Liver (tissue), 9 donors: Measurements from ENCODE around the gene LRP5. TPM values are rescaled to one million over a fixed set of nuclear protein-coding genes. Genes with fewer than 3 reads are reported as not detected.

ENCODE experiments used
- DNase-seq: peaks from one replicate; pipeline ENCODE4 v3.0.0-alpha.2; 2017; ENCODE audit warnings: low spot score
- H3K27ac ChIP-seq, 2 donors: one replicate each; pipeline ENCODE4 v1.7.0; 2013; ENCODE audit warnings: inconsistent platforms in 2 of 2, low read length in 2 of 2, control low read depth in 1 of 2, low read depth in 1 of 2, mild to moderate bottlenecking in 1 of 2
- H3K27me3 ChIP-seq, 4 donors: one replicate each; pipeline versions ENCODE4 v1.6.1 to v1.7.0; 2013; ENCODE audit warnings: low read length in 3 of 4, inconsistent platforms in 1 of 4, mild to moderate bottlenecking in 1 of 4, moderate library complexity in 1 of 4; ENCODE audit not compliant: control insufficient read depth in 4 of 4, insufficient read depth in 4 of 4
- H3K36me3 ChIP-seq, 4 donors: one replicate each; pipeline versions ENCODE4 v1.6.1 to v1.7.0; 2013; ENCODE audit warnings: low read length in 3 of 4, mild to moderate bottlenecking in 3 of 4, low read depth in 1 of 4, moderate library complexity in 1 of 4; ENCODE audit not compliant: control insufficient read depth in 4 of 4, insufficient read depth in 3 of 4
- H3K4me1 ChIP-seq, 4 donors: one replicate each; pipeline versions ENCODE4 v1.6.1 to v1.7.0; 2013; ENCODE audit warnings: low read length in 3 of 4, mild to moderate bottlenecking in 3 of 4, moderate library complexity in 1 of 4; ENCODE audit not compliant: control insufficient read depth in 4 of 4, insufficient read depth in 4 of 4
- H3K4me3 ChIP-seq, 3 donors: one replicate each; pipeline versions ENCODE4 v1.6.1 to v1.7.0; 2013; ENCODE audit warnings: low read length in 3 of 3, control low read depth in 1 of 3, low read depth in 1 of 3, mild to moderate bottlenecking in 1 of 3
- H3K9ac ChIP-seq, 2 donors: one replicate each; pipeline ENCODE4 v1.7.0; 2013; ENCODE audit warnings: low read length in 2 of 2, mild to moderate bottlenecking in 2 of 2, moderate library complexity in 2 of 2, control low read depth in 1 of 2, low read depth in 1 of 2
- H3K9me3 ChIP-seq, 4 donors: one replicate each; pipeline versions ENCODE4 v1.6.1 to v1.7.0; 2013; ENCODE audit warnings: low read length in 3 of 4; ENCODE audit not compliant: control insufficient read depth in 4 of 4
- EGR1 ChIP-seq, 2 donors: IDR thresholded peaks; 2 replicates each; pipeline ENCODE4 v1.6.1; 2016 to 2018; ENCODE audit warnings: antibody characterized with exemption in 2 of 2, low read depth in 2 of 2
- GABPA ChIP-seq, 2 donors: IDR thresholded peaks in 1 of 2; conservative IDR thresholded peaks in 1 of 2; 2 replicates each; pipeline ENCODE4 v1.6.1; 2016; ENCODE audit warnings: antibody characterized with exemption in 2 of 2, mild to moderate bottlenecking in 1 of 2, moderate library complexity in 1 of 2
- HNF4A ChIP-seq, 2 donors: conservative IDR thresholded peaks; 2 replicates each; pipeline ENCODE4 v1.6.1; 2016; ENCODE audit warnings: antibody characterized with exemption in 2 of 2, mild to moderate bottlenecking in 2 of 2
- JUND ChIP-seq, 2 donors: IDR thresholded peaks; 2 replicates each; pipeline ENCODE4 v1.6.1; 2016; ENCODE audit warnings: antibody characterized with exemption in 2 of 2
- NR2F2 ChIP-seq: IDR thresholded peaks from 2 replicates; pipeline ENCODE4 v1.6.1; 2016; ENCODE audit warnings: antibody characterized with exemption
- RAD21 ChIP-seq, 2 donors: IDR thresholded peaks; 2 replicates each; pipeline ENCODE4 v1.6.1; 2016; ENCODE audit warnings: antibody characterized with exemption in 2 of 2, mild to moderate bottlenecking in 2 of 2
- RXRA ChIP-seq, 2 donors: IDR thresholded peaks; 2 replicates each; pipeline ENCODE4 v1.6.1; 2017 to 2018; ENCODE audit warnings: antibody characterized with exemption in 2 of 2, mild to moderate bottlenecking in 1 of 2
- TAF1 ChIP-seq: conservative IDR thresholded peaks from 2 replicates; pipeline ENCODE4 v1.6.1; 2016; ENCODE audit warnings: antibody characterized with exemption, mild to moderate bottlenecking
- YY1 ChIP-seq: IDR thresholded peaks from 2 replicates; pipeline ENCODE4 v1.6.1; 2016; ENCODE audit warnings: antibody characterized with exemption, mild to moderate bottlenecking
- WGBS: extraction: QIAGEN DNeasy Blood & Tissue Kit; methylation state at CpG from one replicate; pipeline ENCODE4 v1.1.7; 2013; 5-methylcytosine and 5-hydroxymethylcytosine counted together
- polyA plus RNA-seq, 2 donors: library from polyadenylated mRNA; stranded (reverse) in 1 of 2; unstranded in 1 of 2; fragments of 200-250 nt in 1 of 2; fragments of >200 nt in 1 of 2; fragmentation: Nextera tagmentation in 1 of 2; extraction: Ambion mirVana in 1 of 2; gene quantifications; one replicate each; pipeline versions ENCODE4 v1.2.1 to v1.2.3, GENCODE V29; 2013 to 2015
- total RNA-seq, 2 donors: library from RNA; depleted of rRNA; stranded (reverse); fragments of >200 nt; gene quantifications; one replicate each; pipeline ENCODE4 v1.2.3, GENCODE V29; 2014
- TF ChIP-seq, protein P1 (sequence below): fragments of 150-350 bp; IDR thresholded peaks from 2 replicates; pipeline ENCODE4 v1.5.1; 2017; ENCODE audit warnings: improper control_type of control experiment, low read depth, low read length; ENCODE audit not compliant: missing input control
- TF ChIP-seq, protein P2 (sequence below): IDR thresholded peaks from 2 replicates; pipeline ENCODE4 v1.6.1; 2016; ENCODE audit warnings: antibody characterized with exemption
- TF ChIP-seq, protein P3 (sequence below): IDR thresholded peaks from 2 replicates; pipeline ENCODE4 v1.6.1; 2016; ENCODE audit warnings: antibody characterized with exemption
- TF ChIP-seq, protein P4 (sequence below): IDR thresholded peaks from 2 replicates; pipeline ENCODE4 v1.6.1; 2016; ENCODE audit warnings: antibody characterized with exemption, mild to moderate bottlenecking
- TF ChIP-seq, protein P5 (sequence below): IDR thresholded peaks from 2 replicates; pipeline ENCODE4 v1.6.1; 2016; ENCODE audit warnings: antibody characterized with exemption
- donor health status: healthy.
- donor health status: healthy.
- donor health status: healthy.
- donor health status: healthy.
- donor health status: healthy.

Gene LRP5
- total and polyA plus RNA-seq, 4 donors, result 48.9 to 99.3 (median 71.3) TPM

DNA sequence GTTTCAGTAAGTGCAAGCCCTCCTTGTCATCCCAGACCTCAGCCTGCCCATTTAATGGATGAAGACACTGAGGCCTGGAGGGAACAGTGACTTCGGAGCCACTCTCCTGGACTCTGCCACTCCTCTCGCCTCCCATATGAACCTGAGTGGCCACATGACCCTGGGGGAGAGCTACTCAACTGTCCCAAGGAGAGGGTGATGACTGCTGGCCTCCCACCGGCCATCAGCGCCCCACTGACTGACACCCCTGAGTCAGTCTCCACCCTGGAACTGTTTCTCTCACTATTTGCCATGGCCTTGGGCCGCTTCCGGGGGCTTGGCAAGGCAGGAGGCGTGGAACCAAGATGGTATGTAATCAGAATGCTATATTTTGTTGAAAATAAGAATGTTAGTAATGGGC is 17.1 kb downstream of the LRP5 start:
- Histone ChIP-seq H3K9me3 (no peaks in the 10 kb centered on the region), H3K4me1 (peaks cover 46 to 92% (median 81%) of the 10 kb centered on the region in 4 donors), H3K4me3 (no peak overlapping the region), H3K36me3 (no peaks in the 10 kb centered on the region), H3K27ac (peak overlapping the region in 1 of 2 donors; percentile 33), H3K27me3 (no peaks in the 10 kb centered on the region), H3K9ac (peak overlapping the region in 1 of 2 donors; percentile 6)
- TF ChIP-seq GABPA (IDR thresholded peaks at IDR 0.05 in 1 of 2, conservative IDR thresholded peaks at IDR 0.05 in 1 of 2), result no peak
- no peak for TF ChIP-seq HNF4A (conservative IDR thresholded peaks at IDR 0.05)
- TF ChIP-seq EGR1 (IDR thresholded peaks at IDR 0.05; ENCODE audit: low read depth in 2 of 2), result no peak
- TF ChIP-seq, protein P1, sequence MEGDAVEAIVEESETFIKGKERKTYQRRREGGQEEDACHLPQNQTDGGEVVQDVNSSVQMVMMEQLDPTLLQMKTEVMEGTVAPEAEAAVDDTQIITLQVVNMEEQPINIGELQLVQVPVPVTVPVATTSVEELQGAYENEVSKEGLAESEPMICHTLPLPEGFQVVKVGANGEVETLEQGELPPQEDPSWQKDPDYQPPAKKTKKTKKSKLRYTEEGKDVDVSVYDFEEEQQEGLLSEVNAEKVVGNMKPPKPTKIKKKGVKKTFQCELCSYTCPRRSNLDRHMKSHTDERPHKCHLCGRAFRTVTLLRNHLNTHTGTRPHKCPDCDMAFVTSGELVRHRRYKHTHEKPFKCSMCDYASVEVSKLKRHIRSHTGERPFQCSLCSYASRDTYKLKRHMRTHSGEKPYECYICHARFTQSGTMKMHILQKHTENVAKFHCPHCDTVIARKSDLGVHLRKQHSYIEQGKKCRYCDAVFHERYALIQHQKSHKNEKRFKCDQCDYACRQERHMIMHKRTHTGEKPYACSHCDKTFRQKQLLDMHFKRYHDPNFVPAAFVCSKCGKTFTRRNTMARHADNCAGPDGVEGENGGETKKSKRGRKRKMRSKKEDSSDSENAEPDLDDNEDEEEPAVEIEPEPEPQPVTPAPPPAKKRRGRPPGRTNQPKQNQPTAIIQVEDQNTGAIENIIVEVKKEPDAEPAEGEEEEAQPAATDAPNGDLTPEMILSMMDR, result no peak
- no peak for TF ChIP-seq YY1
- TF ChIP-seq JUND (IDR thresholded peaks at IDR 0.05), result no peak
- no peak for TF ChIP-seq RAD21 (IDR thresholded peaks at IDR 0.05)
- TF ChIP-seq, protein P2, sequence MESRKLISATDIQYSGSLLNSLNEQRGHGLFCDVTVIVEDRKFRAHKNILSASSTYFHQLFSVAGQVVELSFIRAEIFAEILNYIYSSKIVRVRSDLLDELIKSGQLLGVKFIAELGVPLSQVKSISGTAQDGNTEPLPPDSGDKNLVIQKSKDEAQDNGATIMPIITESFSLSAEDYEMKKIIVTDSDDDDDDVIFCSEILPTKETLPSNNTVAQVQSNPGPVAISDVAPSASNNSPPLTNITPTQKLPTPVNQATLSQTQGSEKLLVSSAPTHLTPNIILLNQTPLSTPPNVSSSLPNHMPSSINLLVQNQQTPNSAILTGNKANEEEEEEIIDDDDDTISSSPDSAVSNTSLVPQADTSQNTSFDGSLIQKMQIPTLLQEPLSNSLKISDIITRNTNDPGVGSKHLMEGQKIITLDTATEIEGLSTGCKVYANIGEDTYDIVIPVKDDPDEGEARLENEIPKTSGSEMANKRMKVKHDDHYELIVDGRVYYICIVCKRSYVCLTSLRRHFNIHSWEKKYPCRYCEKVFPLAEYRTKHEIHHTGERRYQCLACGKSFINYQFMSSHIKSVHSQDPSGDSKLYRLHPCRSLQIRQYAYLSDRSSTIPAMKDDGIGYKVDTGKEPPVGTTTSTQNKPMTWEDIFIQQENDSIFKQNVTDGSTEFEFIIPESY, result no peak
- no peak for TF ChIP-seq TAF1
- TF ChIP-seq RXRA (IDR thresholded peaks at IDR 0.05), result no peak
- TF ChIP-seq, protein P3, sequence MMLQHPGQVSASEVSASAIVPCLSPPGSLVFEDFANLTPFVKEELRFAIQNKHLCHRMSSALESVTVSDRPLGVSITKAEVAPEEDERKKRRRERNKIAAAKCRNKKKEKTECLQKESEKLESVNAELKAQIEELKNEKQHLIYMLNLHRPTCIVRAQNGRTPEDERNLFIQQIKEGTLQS, result no peak
- TF ChIP-seq, protein P4, sequence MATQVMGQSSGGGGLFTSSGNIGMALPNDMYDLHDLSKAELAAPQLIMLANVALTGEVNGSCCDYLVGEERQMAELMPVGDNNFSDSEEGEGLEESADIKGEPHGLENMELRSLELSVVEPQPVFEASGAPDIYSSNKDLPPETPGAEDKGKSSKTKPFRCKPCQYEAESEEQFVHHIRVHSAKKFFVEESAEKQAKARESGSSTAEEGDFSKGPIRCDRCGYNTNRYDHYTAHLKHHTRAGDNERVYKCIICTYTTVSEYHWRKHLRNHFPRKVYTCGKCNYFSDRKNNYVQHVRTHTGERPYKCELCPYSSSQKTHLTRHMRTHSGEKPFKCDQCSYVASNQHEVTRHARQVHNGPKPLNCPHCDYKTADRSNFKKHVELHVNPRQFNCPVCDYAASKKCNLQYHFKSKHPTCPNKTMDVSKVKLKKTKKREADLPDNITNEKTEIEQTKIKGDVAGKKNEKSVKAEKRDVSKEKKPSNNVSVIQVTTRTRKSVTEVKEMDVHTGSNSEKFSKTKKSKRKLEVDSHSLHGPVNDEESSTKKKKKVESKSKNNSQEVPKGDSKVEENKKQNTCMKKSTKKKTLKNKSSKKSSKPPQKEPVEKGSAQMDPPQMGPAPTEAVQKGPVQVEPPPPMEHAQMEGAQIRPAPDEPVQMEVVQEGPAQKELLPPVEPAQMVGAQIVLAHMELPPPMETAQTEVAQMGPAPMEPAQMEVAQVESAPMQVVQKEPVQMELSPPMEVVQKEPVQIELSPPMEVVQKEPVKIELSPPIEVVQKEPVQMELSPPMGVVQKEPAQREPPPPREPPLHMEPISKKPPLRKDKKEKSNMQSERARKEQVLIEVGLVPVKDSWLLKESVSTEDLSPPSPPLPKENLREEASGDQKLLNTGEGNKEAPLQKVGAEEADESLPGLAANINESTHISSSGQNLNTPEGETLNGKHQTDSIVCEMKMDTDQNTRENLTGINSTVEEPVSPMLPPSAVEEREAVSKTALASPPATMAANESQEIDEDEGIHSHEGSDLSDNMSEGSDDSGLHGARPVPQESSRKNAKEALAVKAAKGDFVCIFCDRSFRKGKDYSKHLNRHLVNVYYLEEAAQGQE, result no peak
- TF ChIP-seq, protein P5, sequence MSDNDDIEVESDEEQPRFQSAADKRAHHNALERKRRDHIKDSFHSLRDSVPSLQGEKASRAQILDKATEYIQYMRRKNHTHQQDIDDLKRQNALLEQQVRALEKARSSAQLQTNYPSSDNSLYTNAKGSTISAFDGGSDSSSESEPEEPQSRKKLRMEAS, result no peak
- TF ChIP-seq NR2F2, result no peak
- WGBS, result 90% methylated on average over 7 of the region's 7 CpGs
- no peak for DNase-seq
